ENCODE results near the gene APC2.

The APC2 gene

DNA sequence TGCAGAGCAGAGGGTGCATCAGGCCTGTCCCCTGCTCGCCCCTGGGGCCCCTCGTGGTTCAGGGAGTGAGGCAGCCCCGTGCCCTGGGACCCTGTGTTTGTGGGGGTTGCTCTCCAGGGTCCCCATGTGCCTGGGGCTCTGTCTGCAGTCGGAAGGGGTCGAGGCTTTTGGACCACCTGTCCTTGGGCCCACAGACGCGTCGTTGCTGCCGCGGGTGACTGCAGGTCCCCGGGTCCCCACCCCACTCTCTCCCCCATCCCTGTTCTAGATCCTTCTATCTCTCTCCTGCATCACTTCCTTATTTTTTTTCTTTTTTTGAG is 38.3 kb downstream of the APC2 start:
- no peak overlapping the region for H3K9ac ChIP-seq (ENCODE audit: insufficient read length)
- no peak overlapping the region for H3K4me3 ChIP-seq
- DNase-seq (ENCODE audit: low read depth, low spot score): no peak
- H3K36me3 ChIP-seq (ENCODE audit: insufficient read depth, low read length): no peaks in the 10 kb centered on the region
- H3K27ac ChIP-seq: no peak overlapping the region
- H3K9me3 ChIP-seq (ENCODE audit: low read depth, low read length): no peaks in the 10 kb centered on the region
- no peak for TF ChIP-seq POLR2AphosphoS5 (IDR thresholded peaks at IDR 0.05; ENCODE audit: borderline replicate concordance, low read depth, low read length)
- no peak for TF ChIP-seq FOXP2 (optimal IDR thresholded peaks at IDR 0.05; ENCODE audit: control extremely low read depth, extremely low read length, insufficient read depth)
- no peak for TF ChIP-seq EZH2 (IDR thresholded peaks at IDR 0.05)

DNA sequence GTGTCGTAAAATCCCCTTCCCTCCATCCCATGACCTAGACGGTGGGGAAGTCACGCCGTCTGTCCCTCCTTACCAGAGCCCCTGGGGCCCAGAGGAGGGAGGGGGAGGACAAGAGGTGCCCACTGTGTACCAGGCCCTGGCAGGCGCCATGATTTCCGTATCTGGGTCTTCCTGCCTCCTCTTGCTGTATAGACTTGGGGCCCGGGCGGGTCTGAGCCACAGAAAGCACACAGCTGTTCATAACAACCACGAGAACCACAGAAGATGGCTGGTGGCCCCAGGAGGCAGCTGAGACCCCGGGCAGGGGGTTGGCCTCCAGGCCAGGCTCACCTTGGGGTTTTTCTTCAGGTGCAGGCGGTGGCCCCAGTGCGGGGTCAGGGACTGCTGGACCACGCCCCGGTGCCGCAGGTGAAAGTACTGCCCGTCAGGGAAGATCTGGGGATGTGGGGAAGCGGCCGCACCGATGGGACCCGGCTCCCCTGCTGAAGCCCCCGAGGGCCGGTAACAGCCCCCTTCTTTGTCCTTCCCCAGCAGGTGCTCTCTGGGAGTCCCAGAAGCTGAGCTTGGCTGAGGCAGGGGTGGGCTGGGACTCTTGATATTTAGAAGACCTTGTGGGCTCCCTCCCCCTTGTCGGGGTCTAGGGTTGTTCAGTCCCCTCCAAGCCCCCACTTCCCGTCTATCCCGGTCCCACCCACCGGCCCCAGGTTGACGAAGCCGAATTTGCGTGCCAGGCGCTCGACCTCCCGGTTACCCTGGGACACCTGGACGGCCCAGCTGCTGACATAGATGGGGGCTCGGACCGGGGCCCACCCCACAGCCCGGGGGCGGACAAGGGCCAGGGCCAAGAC is 39.8 kb downstream of the APC2 start:
- H3K36me3 ChIP-seq (ENCODE audit: insufficient read depth, low read length): no peaks in the 10 kb centered on the region
- no peaks in the 10 kb centered on the region for H3K9me3 ChIP-seq (ENCODE audit: low read depth, low read length)
- no peak for DNase-seq (ENCODE audit: low read depth, low spot score)
- peak overlapping the region; percentile 22; the same call in 1 of the 2 replicates for H3K27ac ChIP-seq
- no peak for TF ChIP-seq FOXP2 (optimal IDR thresholded peaks at IDR 0.05; ENCODE audit: control extremely low read depth, extremely low read length, insufficient read depth)
- peak; percentile 61; the same call in 1 of the 2 replicates for TF ChIP-seq POLR2AphosphoS5 (IDR thresholded peaks at IDR 0.05; ENCODE audit: borderline replicate concordance, low read depth, low read length)
- TF ChIP-seq EZH2 (IDR thresholded peaks at IDR 0.05): no peak
- peak overlapping the region; percentile 82 for H3K9ac ChIP-seq (ENCODE audit: insufficient read length)
- H3K4me3 ChIP-seq: peak overlapping the region; percentile 88

DNA sequence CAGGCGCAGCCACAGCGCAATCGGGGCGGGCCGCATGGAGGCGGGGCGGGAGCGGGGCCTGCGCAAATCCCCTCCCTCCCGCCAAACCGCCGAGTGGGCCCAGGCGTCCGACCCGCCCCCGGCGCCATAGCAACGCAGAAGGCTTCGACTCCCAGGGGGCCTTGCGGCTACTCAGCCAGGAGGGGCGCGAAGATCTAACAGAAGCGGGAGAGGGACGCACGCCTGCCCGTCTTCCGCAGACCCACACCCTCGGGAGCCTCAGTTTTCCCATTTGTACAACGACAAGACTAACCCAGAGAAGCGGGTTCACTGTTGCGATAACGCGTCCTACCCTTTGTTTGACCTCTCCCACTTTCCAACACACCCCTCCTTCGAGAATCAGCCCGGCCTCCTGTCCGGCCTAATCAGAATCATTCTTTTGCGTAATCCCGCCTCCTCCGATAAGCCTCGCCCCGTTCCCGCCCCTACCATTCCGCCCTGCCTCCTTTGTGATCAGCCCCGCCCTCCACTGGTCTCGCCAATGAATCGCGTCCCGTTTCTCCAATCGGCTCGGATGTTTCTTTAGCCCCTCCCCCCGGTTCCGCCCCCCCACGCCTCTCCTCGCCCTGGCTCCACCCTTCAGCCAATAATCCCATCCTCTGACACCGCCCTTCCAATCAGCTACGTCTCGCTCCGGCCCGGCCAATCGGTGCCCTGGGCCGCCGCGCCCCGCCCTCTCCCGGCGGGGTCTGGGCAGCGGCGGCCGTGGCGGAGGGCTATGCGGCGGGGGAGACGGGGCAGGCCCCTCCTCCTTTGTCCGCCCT is 40.6 kb downstream of the APC2 start, which contains the start of gene PCSK4:
PCSK4 (minus strand) TSS at position 40 of the 803 bp plus-strand sequence; CDS start at position 36, 4 bp downstream.
- Histone ChIP-seq H3K4me3 (peak within 1 kb of the TSS; percentile 88), H3K27ac (peak within 1 kb of the TSS; percentile 68), H3K36me3 (ENCODE audit: insufficient read depth, low read length) (no peaks in the 10 kb centered on the region), H3K9ac (ENCODE audit: insufficient read length) (peak within 1 kb of the TSS; percentile 82), H3K9me3 (ENCODE audit: low read depth, low read length) (no peaks in the 10 kb centered on the region)
- DNase-seq (ENCODE audit: low read depth, low spot score): peak; percentile 96
- TF ChIP-seq POLR2AphosphoS5 (IDR thresholded peaks at IDR 0.05; ENCODE audit: borderline replicate concordance, low read depth, low read length) (peak; percentile 61; the same call in 1 of the 2 replicates), EZH2 (IDR thresholded peaks at IDR 0.05) (no peak), FOXP2 (optimal IDR thresholded peaks at IDR 0.05; ENCODE audit: control extremely low read depth, extremely low read length, insufficient read depth) (no peak)

DNA sequence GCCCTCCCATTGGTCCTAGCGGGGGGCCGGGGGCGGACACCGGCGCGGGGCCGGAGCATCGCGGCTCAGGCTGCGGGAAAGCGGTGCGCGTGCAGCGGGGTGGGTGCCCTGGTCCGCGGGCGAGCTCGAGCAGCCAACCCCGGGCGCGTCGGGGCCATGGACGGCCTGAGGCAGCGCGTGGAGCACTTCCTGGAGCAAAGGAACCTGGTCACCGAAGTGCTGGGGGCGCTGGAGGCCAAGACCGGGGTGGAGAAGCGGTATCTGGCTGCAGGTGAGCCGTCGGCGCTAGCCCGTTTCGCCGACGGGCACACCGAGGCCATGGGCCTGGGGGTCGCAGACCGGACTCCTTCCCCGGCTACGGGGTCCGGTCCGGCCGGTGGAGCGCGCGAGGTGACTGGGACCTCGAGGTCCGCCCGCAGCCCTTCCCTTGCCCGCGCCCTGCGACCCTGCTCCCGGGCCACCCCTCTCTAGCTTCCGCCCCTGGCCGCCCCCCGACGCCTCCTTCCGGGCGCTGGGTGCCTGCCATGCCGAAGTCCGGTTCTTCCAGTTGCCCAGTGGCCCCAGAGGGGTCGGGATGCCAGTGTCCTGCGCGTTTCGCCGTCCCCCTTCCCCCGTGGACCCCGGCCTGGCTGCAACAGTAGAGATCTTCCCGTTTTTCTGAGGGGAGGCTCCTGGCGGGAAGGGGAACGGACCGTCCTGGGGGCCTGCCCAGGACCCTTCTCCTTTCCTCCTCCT is 41.4 kb downstream of the APC2 start, which contains the start of gene REEP6:
REEP6 (plus strand) TSS at position 68 of the 735 bp plus-strand sequence; CDS start at position 157, 89 bp downstream.
- DNase-seq (ENCODE audit: low read depth, low spot score): no peak
- peak within 1 kb of the TSS; percentile 82 for H3K9ac ChIP-seq (ENCODE audit: insufficient read length)
- no peaks in the 10 kb centered on the region for H3K36me3 ChIP-seq (ENCODE audit: insufficient read depth, low read length)
- no peaks in the 10 kb centered on the region for H3K9me3 ChIP-seq (ENCODE audit: low read depth, low read length)
- peak within 1 kb of the TSS; percentile 68 for H3K27ac ChIP-seq
- H3K4me3 ChIP-seq: peak within 1 kb of the TSS; percentile 88
- TF ChIP-seq POLR2AphosphoS5 (IDR thresholded peaks at IDR 0.05; ENCODE audit: borderline replicate concordance, low read depth, low read length) (peak; percentile 43; the same call in 1 of the 2 replicates), EZH2 (IDR thresholded peaks at IDR 0.05) (no peak)

DNA sequence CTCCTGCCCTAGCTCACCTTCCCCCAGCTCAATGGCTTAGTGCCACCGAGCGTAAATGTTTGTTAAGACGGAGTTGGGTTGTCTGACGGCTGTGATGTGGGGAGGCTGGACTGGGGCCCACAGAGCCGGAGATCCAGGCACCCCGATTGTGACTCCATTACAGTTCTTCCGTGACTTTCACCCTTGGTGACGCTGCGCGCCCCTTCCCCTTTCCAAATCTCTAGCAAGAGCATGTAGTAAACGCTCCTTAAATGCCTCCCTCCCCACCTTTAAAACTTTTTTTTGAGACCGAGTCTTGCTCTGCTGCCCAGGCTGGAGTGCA is 41.9 kb downstream of the APC2 start:
- no peak overlapping the region for H3K9ac ChIP-seq (ENCODE audit: insufficient read length)

DNA sequence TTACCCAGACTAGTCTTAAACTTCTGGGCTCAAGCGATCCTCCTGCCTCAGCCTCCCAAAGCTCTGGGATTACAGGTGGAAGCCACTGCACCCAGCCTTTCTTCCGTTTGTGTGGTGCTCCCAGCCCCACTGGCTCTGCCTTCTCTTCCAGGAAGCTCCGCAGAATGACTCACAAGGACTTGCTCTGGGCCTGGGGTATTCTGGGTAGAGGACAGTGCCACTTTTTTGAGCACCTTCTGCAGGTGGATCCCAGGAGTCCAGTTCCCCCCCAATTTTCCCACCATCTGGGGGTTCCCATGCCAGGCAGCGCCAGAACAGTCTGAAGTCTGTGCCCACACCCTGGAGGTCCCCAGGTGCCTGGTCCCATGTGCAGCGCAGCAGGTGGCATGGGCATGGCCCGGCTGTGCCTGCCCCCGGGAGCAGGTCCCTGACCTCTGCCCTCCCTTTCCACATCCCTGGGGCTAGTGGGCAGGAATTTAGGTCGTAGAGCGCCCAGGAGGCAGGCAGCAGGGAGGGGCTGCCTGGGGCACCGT is 42.6 kb downstream of the APC2 start:
- DNase-seq (ENCODE audit: low read depth, low spot score): no peak

More for the DNA sequence above, 41.9 kb downstream of the APC2 start:
- H3K4me3 ChIP-seq: no peak overlapping the region
- TF ChIP-seq EZH2 (IDR thresholded peaks at IDR 0.05): no peak
- no peak for TF ChIP-seq POLR2AphosphoS5 (IDR thresholded peaks at IDR 0.05; ENCODE audit: borderline replicate concordance, low read depth, low read length)
- TF ChIP-seq FOXP2 (optimal IDR thresholded peaks at IDR 0.05; ENCODE audit: control extremely low read depth, extremely low read length, insufficient read depth): no peak
- no peaks in the 10 kb centered on the region for H3K9me3 ChIP-seq (ENCODE audit: low read depth, low read length)
- no peak overlapping the region for H3K27ac ChIP-seq
- no peaks in the 10 kb centered on the region for H3K36me3 ChIP-seq (ENCODE audit: insufficient read depth, low read length)
- no peak for DNase-seq (ENCODE audit: low read depth, low spot score)

DNA sequence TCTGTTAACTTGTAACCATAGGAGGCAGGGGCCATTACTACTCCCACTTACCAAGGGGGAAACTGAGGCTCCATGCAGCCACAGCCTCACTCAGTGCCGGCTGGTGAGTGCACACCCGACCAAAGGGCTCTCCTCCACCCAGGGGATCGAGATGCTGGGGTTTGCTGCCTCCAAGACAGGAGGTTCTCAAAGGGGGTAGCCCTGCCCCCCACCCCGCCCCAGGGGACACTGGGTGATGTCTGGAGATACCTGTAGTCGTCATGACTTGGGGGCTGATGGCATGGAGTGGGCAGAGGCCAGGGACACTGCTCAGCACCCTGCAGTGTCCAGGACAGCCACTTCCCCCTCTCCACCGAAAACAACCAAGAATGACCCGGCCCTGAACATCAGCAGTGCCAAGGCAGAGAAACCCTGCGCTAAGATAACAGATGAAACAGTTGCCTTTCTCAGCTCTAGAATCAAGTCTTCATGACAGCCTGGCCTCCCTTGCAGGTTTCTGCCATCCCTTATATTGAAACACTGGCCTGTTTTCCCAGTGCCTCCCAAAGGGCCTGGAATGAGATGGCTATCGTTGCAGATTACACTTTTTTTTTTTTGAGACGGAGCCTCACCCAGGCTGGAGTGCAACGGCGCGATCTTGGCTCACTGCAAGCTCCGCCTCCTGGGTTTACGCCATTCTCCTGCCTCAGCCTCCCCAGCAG is 44.3 kb downstream of the APC2 start:
- no peak overlapping the region for H3K4me3 ChIP-seq
- no peaks in the 10 kb centered on the region for H3K36me3 ChIP-seq (ENCODE audit: insufficient read depth, low read length)
- no peaks in the 10 kb centered on the region for H3K9me3 ChIP-seq (ENCODE audit: low read depth, low read length)
- H3K9ac ChIP-seq (ENCODE audit: insufficient read length): no peak overlapping the region
- TF ChIP-seq POLR2AphosphoS5 (IDR thresholded peaks at IDR 0.05; ENCODE audit: borderline replicate concordance, low read depth, low read length): no peak
- DNase-seq (ENCODE audit: low read depth, low spot score): no peak
- H3K27ac ChIP-seq: no peak overlapping the region

More for the DNA sequence above, 42.6 kb downstream of the APC2 start:
- no peak overlapping the region for H3K4me3 ChIP-seq
- TF ChIP-seq POLR2AphosphoS5 (IDR thresholded peaks at IDR 0.05; ENCODE audit: borderline replicate concordance, low read depth, low read length): no peak
- TF ChIP-seq EZH2 (IDR thresholded peaks at IDR 0.05): no peak
- no peak for TF ChIP-seq FOXP2 (optimal IDR thresholded peaks at IDR 0.05; ENCODE audit: control extremely low read depth, extremely low read length, insufficient read depth)
- H3K36me3 ChIP-seq (ENCODE audit: insufficient read depth, low read length): no peaks in the 10 kb centered on the region
- H3K9me3 ChIP-seq (ENCODE audit: low read depth, low read length): no peaks in the 10 kb centered on the region
- H3K27ac ChIP-seq: no peak overlapping the region
- no peak overlapping the region for H3K9ac ChIP-seq (ENCODE audit: insufficient read length)

Measured in SK-N-MC (cell line).